ENCODE data around the gene GSS. TPM values are rescaled to one million over a fixed set of nuclear protein-coding genes. Genes with fewer than 3 reads are reported as not detected.

GSS gene
- total RNA-seq, 6 donors from 2014 or later, result 26.1 to 106 (median 34.3) TPM

- TF ChIP-seq CTCF (IDR thresholded peaks at IDR 0.05), result no peak
- peak in 1 of 4 donors; percentile 43 for TF ChIP-seq EP300 (IDR thresholded peaks at IDR 0.05)
- peak; percentile 16 to 33 for TF ChIP-seq POLR2AphosphoS5 (IDR thresholded peaks at IDR 0.05)
- TF ChIP-seq POLR2A (IDR thresholded peaks at IDR 0.05), result no peak
- 83 to 89% methylated on average over 5 of the region's 5 CpGs for WGBS, 2 donors
- H3K4me1 ChIP-seq, result peaks cover 5 to 17% (median 8%) of the 10 kb centered on the region in 4 donors
- H3K4me3 ChIP-seq, result no peak overlapping the region
- peak in 1 of 2 donors; percentile 65 for ATAC-seq (ENCODE audit: low FRiP score in 2 of 2)
- no peaks in the 10 kb centered on the region for H3K9me3 ChIP-seq
- peaks cover 10 to 93% (median 50%) of the 10 kb centered on the region in 4 donors for H3K36me3 ChIP-seq
- H3K27ac ChIP-seq, result peak overlapping the region; percentile 36 to 77 (median 68)
- peak in 1 of 2 donors; percentile 37 for DNase-seq
- H3K27me3 ChIP-seq, result no peaks in the 10 kb centered on the region
Observed at GRCh38 chr20:34922654-34923381, 32.8 kb downstream of the GSS start.

GRCh38 chr20:34921436-34921835 is 34.2 kb downstream of the GSS start:
- Histone ChIP-seq H3K4me1 (peaks cover 5 to 17% (median 8%) of the 10 kb centered on the region in 4 donors), H3K27me3 (no peaks in the 10 kb centered on the region), H3K27ac (peak overlapping the region; percentile 36 to 70 (median 64)), H3K4me3 (no peak overlapping the region), H3K9me3 (no peaks in the 10 kb centered on the region), H3K36me3 (peaks cover 3 to 85% (median 38%) of the 10 kb centered on the region in 4 donors)
- no peak for ATAC-seq (ENCODE audit: low FRiP score in 2 of 2)
- no peak for TF ChIP-seq CTCF (IDR thresholded peaks at IDR 0.05)
- no peak for TF ChIP-seq EP300 (IDR thresholded peaks at IDR 0.05)
- TF ChIP-seq POLR2AphosphoS5 (IDR thresholded peaks at IDR 0.05), result no peak
- TF ChIP-seq POLR2A (IDR thresholded peaks at IDR 0.05), result no peak
- no peak for DNase-seq
- WGBS, 2 donors, result 77 to 95% methylated on average over 2 to 3 of the region's 3 CpGs

GRCh38 chr20:34920055-34920454 is 35.6 kb downstream of the GSS start:
- peaks cover 3 to 75% (median 32%) of the 10 kb centered on the region in 4 donors for H3K36me3 ChIP-seq
- no peak for ATAC-seq (ENCODE audit: low FRiP score in 2 of 2)
- no peak overlapping the region for H3K27ac ChIP-seq

GRCh38 chr20:34916774-34917354 is 38.7 kb downstream of the GSS start:
- Histone ChIP-seq H3K9me3 (no peaks in the 10 kb centered on the region), H3K36me3 (peaks cover 0 to 60% (median 24%) of the 10 kb centered on the region in 4 donors), H3K27me3 (no peaks in the 10 kb centered on the region), H3K27ac (no peak overlapping the region), H3K4me1 (peaks cover 0 to 10% (median 0%) of the 10 kb centered on the region in 4 donors), H3K4me3 (no peak overlapping the region)
- no peak for DNase-seq
- ATAC-seq (ENCODE audit: low FRiP score in 2 of 2), result no peak
- TF ChIP-seq CTCF (IDR thresholded peaks at IDR 0.05), result no peak
- TF ChIP-seq EP300 (IDR thresholded peaks at IDR 0.05), result no peak
- no peak for TF ChIP-seq POLR2A (IDR thresholded peaks at IDR 0.05)
- TF ChIP-seq POLR2AphosphoS5 (IDR thresholded peaks at IDR 0.05), result no peak
- 72 to 79% methylated on average over 2 of the region's 2 CpGs for WGBS, 2 donors

More at GRCh38 chr20:34920055-34920454, 35.6 kb downstream of the GSS start:
- H3K27me3 ChIP-seq, result no peaks in the 10 kb centered on the region
- H3K4me3 ChIP-seq, result no peak overlapping the region
- DNase-seq, result no peak
- H3K9me3 ChIP-seq, result no peaks in the 10 kb centered on the region
- TF ChIP-seq CTCF (IDR thresholded peaks at IDR 0.05), result no peak
- no peak for TF ChIP-seq POLR2A (IDR thresholded peaks at IDR 0.05)
- TF ChIP-seq EP300 (IDR thresholded peaks at IDR 0.05), result no peak
- no peak for TF ChIP-seq POLR2AphosphoS5 (IDR thresholded peaks at IDR 0.05)
- peaks cover 5 to 17% (median 8%) of the 10 kb centered on the region in 4 donors for H3K4me1 ChIP-seq

Data from upper lobe of left lung (tissue), 6 donors.